ENCODE results near the gene SEC16A.
"Not testable (repeated sequence)": the region's sequence is repeated elsewhere in the genome, so short reads cannot be mapped to it uniquely, and the experiment has no call there.

SEC16A gene

GRCh38 chr9:136431782-136432350 is 51.0 kb downstream of the SEC16A start:
- TF ChIP-seq CTCF (IDR thresholded peaks at IDR 0.05; ENCODE audit: unreplicated experiment in 3 of 3), result no peak
- Mint-ChIP-seq H3K27ac (no peak overlapping the region), H3K36me3 (ENCODE audit: low read depth) (peaks cover 18% of the 10 kb centered on the region), H3K4me3 (no peak overlapping the region), H3K9me3 (no peaks in the 10 kb centered on the region), H3K4me1 (peaks cover 6% of the 10 kb centered on the region), H3K27me3 (ENCODE audit: low read depth) (no peaks in the 10 kb centered on the region)

GRCh38 chr9:136430588-136431234 is 52.1 kb downstream of the SEC16A start:
- Mint-ChIP-seq H3K4me3 (no peak overlapping the region), H3K4me1 (no peaks in the 10 kb centered on the region), H3K36me3 (ENCODE audit: low read depth) (peaks cover 16% of the 10 kb centered on the region), H3K9me3 (no peaks in the 10 kb centered on the region), H3K27me3 (ENCODE audit: low read depth) (no peaks in the 10 kb centered on the region), H3K27ac (no peak overlapping the region)
- TF ChIP-seq CTCF (IDR thresholded peaks at IDR 0.05; ENCODE audit: unreplicated experiment in 3 of 3), result no peak

GRCh38 chr9:136429683-136430491 is 53.0 kb downstream of the SEC16A start:
- no peak for TF ChIP-seq CTCF (IDR thresholded peaks at IDR 0.05; ENCODE audit: unreplicated experiment in 3 of 3)
- H3K4me1 Mint-ChIP-seq, result no peaks in the 10 kb centered on the region
- peaks cover 22% of the 10 kb centered on the region for H3K36me3 Mint-ChIP-seq (ENCODE audit: low read depth)
- no peaks in the 10 kb centered on the region for H3K9me3 Mint-ChIP-seq
- no peak overlapping the region for H3K4me3 Mint-ChIP-seq
- no peak overlapping the region for H3K27ac Mint-ChIP-seq
- H3K27me3 Mint-ChIP-seq (ENCODE audit: low read depth), result no peaks in the 10 kb centered on the region

- no peak overlapping the region for H3K4me3 Mint-ChIP-seq
- H3K27me3 Mint-ChIP-seq (ENCODE audit: low read depth), result no peaks in the 10 kb centered on the region
- H3K9me3 Mint-ChIP-seq, result no peaks in the 10 kb centered on the region
- no peak overlapping the region for H3K27ac Mint-ChIP-seq
- peaks cover 28% of the 10 kb centered on the region for H3K36me3 Mint-ChIP-seq (ENCODE audit: low read depth)
- no peak for TF ChIP-seq CTCF (IDR thresholded peaks at IDR 0.05; ENCODE audit: unreplicated experiment in 3 of 3)
- H3K4me1 Mint-ChIP-seq, result no peaks in the 10 kb centered on the region
Measured at GRCh38 chr9:136429075-136429628, 53.7 kb downstream of the SEC16A start.

- H3K4me3 Mint-ChIP-seq, result no peak overlapping the region
- no peaks in the 10 kb centered on the region for H3K9me3 Mint-ChIP-seq
- H3K36me3 Mint-ChIP-seq (ENCODE audit: low read depth), result peaks cover 34% of the 10 kb centered on the region
- no peaks in the 10 kb centered on the region for H3K4me1 Mint-ChIP-seq
- no peak for TF ChIP-seq CTCF (IDR thresholded peaks at IDR 0.05; ENCODE audit: unreplicated experiment in 3 of 3)
- no peaks in the 10 kb centered on the region for H3K27me3 Mint-ChIP-seq (ENCODE audit: low read depth)
- H3K27ac Mint-ChIP-seq, result no peak overlapping the region
Measured at GRCh38 chr9:136426787-136427186, 56.1 kb downstream of the SEC16A start.

- H3K4me3 Mint-ChIP-seq; H3K4me1 Mint-ChIP-seq; H3K27ac Mint-ChIP-seq; H3K9me3 Mint-ChIP-seq; H3K27me3 Mint-ChIP-seq (ENCODE audit: low read depth): not testable (repeated sequence)
- H3K36me3 Mint-ChIP-seq (ENCODE audit: low read depth), result peaks cover 40% of the 10 kb centered on the region
Measured at GRCh38 chr9:136425367-136425766, 57.5 kb downstream of the SEC16A start.

Data from nephron (organoid).